Psoas muscle (tissue), 8 donors: ENCODE data around the gene MLH1. TPM values are rescaled to one million over a fixed set of nuclear protein-coding genes. Genes with fewer than 3 reads are reported as not detected.

Experiments
- ATAC-seq, 4 donors: fragments of 200-7000 bp; cut with Tn5 transposase; one replicate each; pipeline ENCODE4 v1.9.1; 2020; ENCODE audit warnings: moderate library complexity in 3 of 4, mild to moderate bottlenecking in 2 of 4
- DNase-seq, 2 donors: peaks; one replicate each; pipeline ENCODE4 v3.0.0-alpha.2; 2020
- H3K27ac ChIP-seq: fragments of 200-600 bp; one replicate; pipeline ENCODE4 v1.8.0; 2022
- H3K27me3 ChIP-seq, 3 donors: fragments of 200-600 bp in 1 of 3; one replicate each; pipeline versions ENCODE4 v1.6.1 to v1.8.0; 2013 to 2022; ENCODE audit warnings: low read length in 2 of 3, mild to moderate bottlenecking in 2 of 3, moderate library complexity in 1 of 3; ENCODE audit not compliant: insufficient read depth in 3 of 3
- H3K36me3 ChIP-seq, 2 donors: fragments of 200-600 bp in 1 of 2; one replicate each; pipeline versions ENCODE4 v1.6.1 to v1.8.0; 2013 to 2022; ENCODE audit warnings: low read depth in 1 of 2, mild to moderate bottlenecking in 1 of 2, moderate library complexity in 1 of 2; ENCODE audit not compliant: insufficient read depth in 1 of 2
- H3K4me1 ChIP-seq: fragments of 200-600 bp; one replicate; pipeline ENCODE4 v1.8.0; 2022
- H3K4me3 ChIP-seq: fragments of 200-600 bp; one replicate; pipeline ENCODE4 v1.8.0; 2022; ENCODE audit warnings: mild to moderate bottlenecking
- H3K9me3 ChIP-seq: fragments of 200-600 bp; one replicate; pipeline ENCODE4 v1.8.0; 2022
- WGBS, 3 donors: extraction: QIAGEN DNeasy Blood & Tissue Kit; methylation state at CpG; one replicate each; pipeline versions ENCODE4 v1.1.6 to v1.1.7; 2013; 5-methylcytosine and 5-hydroxymethylcytosine counted together
- intact Hi-C, 2 donors: fragments of 100-400 bp; cut with DNase I; formaldehyde crosslinking; loops; one replicate each; pipeline versions ENCODE4 v1.11.0 to v1.14.2; 2022
- long read RNA-seq, 2 donors: library from polyadenylated mRNA; unstranded; transcript quantifications; one replicate each; pipeline ENCODE4 v2.0.0, GENCODE V29; 2021
- polyA plus RNA-seq, 3 donors: library from polyadenylated mRNA; stranded (reverse); fragments of 200-250 nt; gene quantifications; one replicate each; pipeline ENCODE4 v1.2.3, GENCODE V29; 2013
- total RNA-seq, 4 donors: library from RNA; stranded (reverse); fragmentation: NEBNext Ultra II Directional in 2 of 4; extraction: Animal tissue kit (Norgen Biotek cat#: 25700) in 2 of 4; gene quantifications; one replicate each; pipeline versions ENCODE4 v1.2.1 to v1.2.4, GENCODE V29; 2021 to 2023
- TF ChIP-seq, protein P1 (sequence below): fragments of 200-600 bp; IDR thresholded peaks from one replicate; pipeline ENCODE4 v1.8.0; 2022; ENCODE audit warnings: antibody characterized with exemption
- donor health status: healthy with polysubstance abuse.
- donor health status: DM: no; HTN: no; CAD: no; lungs with moderate emphysema.
- donor health status: Bipolar disorder and iron deficiency.
- donor health status: healthy.
- donor health status: DM: yes; HTN: yes; CAD: no.
- donor health status: DM: no; HTN: no; CAD: no.
- donor health status: DM: no; HTN: no; CAD: no.
- donor health status: DM: yes; HTN: yes; CAD: no.

The MLH1 gene
- total RNA-seq (10 to 100 TPM; 32.5 to 37.7 (median 35.6) TPM), polyA plus RNA-seq (10 to 100 TPM; 26.5 to 30.3 (median 29.1) TPM)
- long read RNA-seq, donor 1, transcript MLH1-201 (19 exons, 2,752 nt), result major isoform, 22 of 37 reads
- long read RNA-seq, donor 1, partial matches to known transcripts, result 10 of 37 reads
- long read RNA-seq, donor 1, other reads (novel, unspliced or antisense), result 5 of 37 reads
- long read RNA-seq, donor 2, transcript MLH1-201 (19 exons, 2,752 nt), result major isoform, 65 of 87 reads
- long read RNA-seq, donor 2, partial matches to known transcripts, result 8 of 87 reads
- long read RNA-seq, donor 2, other reads (novel, unspliced or antisense), result 14 of 87 reads

DNA sequence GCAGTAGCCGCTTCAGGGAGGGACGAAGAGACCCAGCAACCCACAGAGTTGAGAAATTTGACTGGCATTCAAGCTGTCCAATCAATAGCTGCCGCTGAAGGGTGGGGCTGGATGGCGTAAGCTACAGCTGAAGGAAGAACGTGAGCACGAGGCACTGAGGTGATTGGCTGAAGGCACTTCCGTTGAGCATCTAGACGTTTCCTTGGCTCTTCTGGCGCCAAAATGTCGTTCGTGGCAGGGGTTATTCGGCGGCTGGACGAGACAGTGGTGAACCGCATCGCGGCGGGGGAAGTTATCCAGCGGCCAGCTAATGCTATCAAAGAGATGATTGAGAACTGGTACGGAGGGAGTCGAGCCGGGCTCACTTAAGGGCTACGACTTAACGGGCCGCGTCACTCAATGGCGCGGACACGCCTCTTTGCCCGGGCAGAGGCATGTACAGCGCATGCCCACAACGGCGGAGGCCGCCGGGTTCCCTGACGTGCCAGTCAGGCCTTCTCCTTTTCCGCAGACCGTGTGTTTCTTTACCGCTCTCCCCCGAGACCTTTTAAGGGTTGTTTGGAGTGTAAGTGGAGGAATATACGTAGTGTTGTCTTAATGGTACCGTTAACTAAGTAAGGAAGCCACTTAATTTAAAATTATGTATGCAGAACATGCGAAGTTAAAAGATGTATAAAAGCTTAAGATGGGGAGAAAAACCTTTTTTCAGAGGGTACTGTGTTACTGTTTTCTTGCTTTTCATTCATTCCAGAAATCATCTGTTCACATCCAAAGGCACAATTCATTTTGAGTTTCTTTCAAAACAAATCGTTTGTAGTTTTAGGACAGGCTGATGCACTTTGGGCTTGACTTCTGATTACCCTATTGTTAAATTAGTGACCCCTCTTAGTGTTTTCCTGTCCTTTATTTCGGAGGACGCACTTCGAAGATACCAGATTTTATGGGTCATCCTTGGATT lies at the start of gene MLH1:
MLH1 (plus strand) TSS at position 193 of the 958 bp plus-strand sequence; CDS start at position 223, 30 bp downstream.
- Histone ChIP-seq H3K27me3 (no peaks in the 10 kb centered on the region), H3K4me3 (peak within 1 kb of the TSS; percentile 79), H3K9me3 (no peaks in the 10 kb centered on the region), H3K27ac (peak within 1 kb of the TSS; percentile 98), H3K36me3 (peaks cover 5 to 41% of the 10 kb centered on the region in 2 donors), H3K4me1 (peaks cover 58% of the 10 kb centered on the region)
- 0 to 1% (median 1%) methylated on average over 47 of the region's 47 CpGs for WGBS, 3 donors
- intact Hi-C loops, result loop anchor here in 1 of 2 donors (10.0 kb wide), 1 partner anchor 1171 kb away; the partner anchor contains the start of gene OXSR1
- TF ChIP-seq, protein P1, sequence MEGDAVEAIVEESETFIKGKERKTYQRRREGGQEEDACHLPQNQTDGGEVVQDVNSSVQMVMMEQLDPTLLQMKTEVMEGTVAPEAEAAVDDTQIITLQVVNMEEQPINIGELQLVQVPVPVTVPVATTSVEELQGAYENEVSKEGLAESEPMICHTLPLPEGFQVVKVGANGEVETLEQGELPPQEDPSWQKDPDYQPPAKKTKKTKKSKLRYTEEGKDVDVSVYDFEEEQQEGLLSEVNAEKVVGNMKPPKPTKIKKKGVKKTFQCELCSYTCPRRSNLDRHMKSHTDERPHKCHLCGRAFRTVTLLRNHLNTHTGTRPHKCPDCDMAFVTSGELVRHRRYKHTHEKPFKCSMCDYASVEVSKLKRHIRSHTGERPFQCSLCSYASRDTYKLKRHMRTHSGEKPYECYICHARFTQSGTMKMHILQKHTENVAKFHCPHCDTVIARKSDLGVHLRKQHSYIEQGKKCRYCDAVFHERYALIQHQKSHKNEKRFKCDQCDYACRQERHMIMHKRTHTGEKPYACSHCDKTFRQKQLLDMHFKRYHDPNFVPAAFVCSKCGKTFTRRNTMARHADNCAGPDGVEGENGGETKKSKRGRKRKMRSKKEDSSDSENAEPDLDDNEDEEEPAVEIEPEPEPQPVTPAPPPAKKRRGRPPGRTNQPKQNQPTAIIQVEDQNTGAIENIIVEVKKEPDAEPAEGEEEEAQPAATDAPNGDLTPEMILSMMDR, result no peak
- peak; percentile 94 to 98 for DNase-seq
- peak; percentile 88 to 93 (median 92) for ATAC-seq

DNA sequence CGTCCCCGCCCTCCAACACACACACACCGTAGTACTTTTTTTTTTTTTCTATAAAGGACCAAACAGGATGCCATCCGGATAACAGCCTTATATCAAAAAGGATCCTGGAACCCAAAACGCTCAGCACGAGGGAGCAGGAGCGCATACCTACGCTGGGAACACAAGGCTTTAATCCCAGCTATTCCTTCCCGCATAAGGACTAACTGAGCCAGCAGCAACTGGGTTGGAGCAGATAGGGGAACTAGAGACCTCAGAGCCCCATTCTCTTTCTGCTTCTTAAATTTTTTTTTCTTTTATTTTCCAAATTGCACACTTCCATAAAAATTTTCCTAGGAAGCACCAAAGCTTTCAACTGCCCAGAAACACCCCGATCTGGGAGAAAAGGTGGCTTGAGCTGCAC lies 49.7 kb upstream of the MLH1 start:
- TF ChIP-seq, protein P1, result no peak
- no peak for ATAC-seq
- no peak overlapping the region for H3K27ac ChIP-seq

DNA sequence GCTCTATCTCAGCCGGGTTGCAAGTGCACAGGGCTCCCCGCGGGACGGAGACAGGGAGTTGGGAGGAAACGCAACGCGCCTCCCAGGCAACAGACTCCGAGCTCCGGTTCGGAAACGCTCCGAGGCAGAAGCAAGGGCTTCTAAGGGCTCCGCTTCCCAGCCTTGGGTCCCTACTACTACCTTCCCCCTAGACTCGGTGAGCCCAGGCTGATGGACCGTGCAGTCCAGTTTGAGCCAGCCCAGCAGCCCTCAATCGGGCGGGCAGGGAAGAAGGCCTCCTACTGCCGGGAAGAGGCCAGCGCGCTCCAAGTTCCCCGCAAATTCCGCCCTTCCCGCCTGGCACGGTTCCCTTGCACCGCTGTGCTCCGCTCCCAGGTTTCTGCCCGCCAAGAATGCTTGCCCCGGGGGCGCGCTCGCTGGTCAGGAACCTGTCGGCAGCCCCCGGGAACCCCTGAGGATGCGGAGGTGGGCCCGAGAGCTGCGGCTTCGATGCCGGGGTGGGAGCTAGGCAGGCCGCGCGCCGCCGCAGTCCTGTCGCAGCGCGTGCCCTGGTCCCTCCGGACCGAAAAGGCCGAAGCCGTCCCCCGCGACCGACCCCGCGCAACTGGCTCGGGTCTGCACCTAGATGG lies 49.2 kb upstream of the MLH1 start:
- WGBS, 3 donors, result 0 to 2% (median 1%) methylated on average over 32 to 56 of the region's 56 CpGs
- intact Hi-C loops, result no loop called here
- ATAC-seq, result peak; percentile 54 to 73 (median 65)

More for the DNA sequence above, 49.7 kb upstream of the MLH1 start:
- Histone ChIP-seq H3K36me3 (no peaks in the 10 kb centered on the region), H3K9me3 (no peaks in the 10 kb centered on the region), H3K4me3 (peak overlapping the region; percentile 83), H3K4me1 (no peaks in the 10 kb centered on the region), H3K27me3 (peaks cover 0 to 18% (median 8%) of the 10 kb centered on the region in 3 donors)
- DNase-seq, result no peak
- 28 to 43% (median 42%) methylated on average over 10 of the region's 10 CpGs for WGBS, 3 donors
- intact Hi-C loops, result no loop called here

More for the DNA sequence above, 49.2 kb upstream of the MLH1 start:
- H3K4me1 ChIP-seq, result no peaks in the 10 kb centered on the region
- no peaks in the 10 kb centered on the region for H3K36me3 ChIP-seq
- peak overlapping the region; percentile 55 for H3K27ac ChIP-seq
- H3K9me3 ChIP-seq, result no peaks in the 10 kb centered on the region
- DNase-seq, result peak; percentile 67 to 74
- peaks cover 0 to 18% (median 8%) of the 10 kb centered on the region in 3 donors for H3K27me3 ChIP-seq
- peak overlapping the region; percentile 83 for H3K4me3 ChIP-seq
- TF ChIP-seq, protein P1, result no peak
